Right atrium auricular region (tissue), 2 donors: ENCODE measurements around the gene FAM163B. TPM values are rescaled to one million over a fixed set of nuclear protein-coding genes. Genes with fewer than 3 reads are reported as not detected.

Experiments
- DNase-seq: peaks from one replicate; pipeline ENCODE4 v3.0.0-alpha.2; 2019; ENCODE audit warnings: low spot score
- H3K27ac ChIP-seq, 2 donors: fragments of 200-600 bp; sonication (generic); 1 replicate in 1 of 2; 2 replicates in 1 of 2; pipeline ENCODE4 v1.5.1; 2016 to 2019
- H3K27me3 ChIP-seq, 2 donors: fragments of 200-600 bp; sonication (generic); one replicate each; pipeline versions ENCODE4 v1.5.1 to v1.6.0; 2017 to 2019
- H3K36me3 ChIP-seq: fragments of 200-600 bp; sonication (generic); one replicate; pipeline ENCODE4 v1.5.1; 2016
- H3K4me1 ChIP-seq, 2 donors: fragments of 200-600 bp; sonication (generic); one replicate each; pipeline versions ENCODE4 v1.5.1 to v1.6.0; 2017 to 2019
- H3K4me3 ChIP-seq, 2 donors: fragments of 200-600 bp; sonication (generic); 1 replicate in 1 of 2; 2 replicates in 1 of 2; pipeline ENCODE4 v1.5.1; 2017 to 2019; ENCODE audit warnings: mild to moderate bottlenecking in 1 of 2, moderate library complexity in 1 of 2
- H3K9me3 ChIP-seq, 2 donors: fragments of 200-600 bp; sonication (generic); one replicate each; pipeline ENCODE4 v1.5.1; 2019
- CTCF ChIP-seq, 2 donors: fragments of 200-600 bp; sonication (generic); IDR thresholded peaks; one replicate each; pipeline ENCODE4 v1.5.1; 2019; ENCODE audit warnings: antibody characterized with exemption in 2 of 2
- total RNA-seq, 2 donors: library from RNA; depleted of rRNA; stranded (reverse); fragments of >200 nt; gene quantifications; one replicate each; pipeline ENCODE4 v1.1.0, GENCODE V29; 2016

Gene FAM163B
- total RNA-seq, 2 donors from 2014 or later = 1.7 TPM; not detected in 1

- Histone ChIP-seq H3K4me3 (no peak overlapping the region), H3K27ac (no peak overlapping the region), H3K9me3 (no peaks in the 10 kb centered on the region), H3K36me3 (no peaks in the 10 kb centered on the region), H3K27me3 (peaks cover 5 to 7% of the 10 kb centered on the region in 2 donors), H3K4me1 (no peaks in the 10 kb centered on the region)
- no peak for TF ChIP-seq CTCF (IDR thresholded peaks at IDR 0.05)
- DNase-seq = no peak
These were observed 4.3 kb downstream of the FAM163B start for GRCh38 chr9:133604856-133605255.

DNA sequence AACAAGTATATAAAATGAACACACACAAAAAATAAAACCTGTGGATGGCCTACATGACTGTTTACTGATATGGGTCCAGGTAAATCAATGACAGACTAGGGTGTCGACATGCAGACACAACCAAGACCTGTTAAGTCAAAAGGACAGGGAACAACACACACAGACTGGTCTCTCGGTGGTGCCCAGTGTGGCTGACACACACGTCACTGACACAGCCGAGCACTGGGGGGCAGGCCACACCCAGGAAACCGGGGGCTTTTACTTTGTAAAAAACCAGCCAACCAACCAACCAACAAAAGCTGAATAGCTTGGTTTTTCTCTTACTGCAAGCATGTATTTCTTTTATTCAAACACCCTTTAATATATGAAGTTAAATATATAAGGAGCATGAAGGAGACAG, 5.0 kb downstream of the FAM163B start:
- no peak overlapping the region for H3K27ac ChIP-seq
- no peaks in the 10 kb centered on the region for H3K36me3 ChIP-seq
- peaks cover 5 to 7% of the 10 kb centered on the region in 2 donors for H3K27me3 ChIP-seq
- H3K4me3 ChIP-seq = no peak overlapping the region
- no peaks in the 10 kb centered on the region for H3K9me3 ChIP-seq
- no peaks in the 10 kb centered on the region for H3K4me1 ChIP-seq
- TF ChIP-seq CTCF (IDR thresholded peaks at IDR 0.05) = no peak
- DNase-seq = no peak

GRCh38 chr9:133603135-133603927, 5.9 kb downstream of the FAM163B start:
- Histone ChIP-seq H3K4me3 (no peak overlapping the region), H3K27me3 (peaks cover under 1% of the 10 kb centered on the region in 2 donors), H3K4me1 (no peaks in the 10 kb centered on the region), H3K36me3 (no peaks in the 10 kb centered on the region), H3K9me3 (peaks cover 0 to 4% of the 10 kb centered on the region in 2 donors), H3K27ac (no peak overlapping the region)
- no peak for DNase-seq
- TF ChIP-seq CTCF (IDR thresholded peaks at IDR 0.05) = no peak

- H3K36me3 ChIP-seq = no peaks in the 10 kb centered on the region
- H3K27me3 ChIP-seq = no peaks in the 10 kb centered on the region
- no peak overlapping the region for H3K4me3 ChIP-seq
- H3K27ac ChIP-seq = no peak overlapping the region
- DNase-seq = no peak
- no peaks in the 10 kb centered on the region for H3K4me1 ChIP-seq
- no peak for TF ChIP-seq CTCF (IDR thresholded peaks at IDR 0.05)
- H3K9me3 ChIP-seq = peaks cover 7 to 14% of the 10 kb centered on the region in 2 donors
These were observed 6.9 kb downstream of the FAM163B start for GRCh38 chr9:133602277-133602676.

DNA sequence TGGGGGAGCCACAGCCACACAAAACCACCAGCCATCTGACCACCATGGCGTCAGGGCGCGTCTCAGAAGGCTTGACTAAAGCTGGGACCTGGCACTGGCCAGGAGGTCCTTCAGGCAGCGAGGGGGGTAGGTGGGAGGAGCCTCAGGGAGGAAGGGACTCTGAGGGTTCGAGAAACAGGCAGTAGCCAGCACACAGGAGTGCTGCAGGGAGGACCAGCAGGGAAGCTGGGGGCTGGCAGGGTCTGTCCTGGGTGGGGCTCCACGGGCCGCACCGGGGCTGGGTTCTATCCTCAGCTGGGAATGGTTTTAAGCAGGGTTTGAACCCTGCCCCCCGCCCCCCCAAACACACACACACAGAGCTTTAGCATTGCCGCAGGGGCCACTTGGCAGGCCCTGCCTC, 7.4 kb downstream of the FAM163B start:
- H3K9me3 ChIP-seq = peaks cover 7 to 20% of the 10 kb centered on the region in 2 donors
- H3K36me3 ChIP-seq = no peaks in the 10 kb centered on the region
- H3K27ac ChIP-seq = no peak overlapping the region
- H3K27me3 ChIP-seq = no peaks in the 10 kb centered on the region
- no peaks in the 10 kb centered on the region for H3K4me1 ChIP-seq
- H3K4me3 ChIP-seq = no peak overlapping the region
- no peak for TF ChIP-seq CTCF (IDR thresholded peaks at IDR 0.05)
- DNase-seq = no peak

DNA sequence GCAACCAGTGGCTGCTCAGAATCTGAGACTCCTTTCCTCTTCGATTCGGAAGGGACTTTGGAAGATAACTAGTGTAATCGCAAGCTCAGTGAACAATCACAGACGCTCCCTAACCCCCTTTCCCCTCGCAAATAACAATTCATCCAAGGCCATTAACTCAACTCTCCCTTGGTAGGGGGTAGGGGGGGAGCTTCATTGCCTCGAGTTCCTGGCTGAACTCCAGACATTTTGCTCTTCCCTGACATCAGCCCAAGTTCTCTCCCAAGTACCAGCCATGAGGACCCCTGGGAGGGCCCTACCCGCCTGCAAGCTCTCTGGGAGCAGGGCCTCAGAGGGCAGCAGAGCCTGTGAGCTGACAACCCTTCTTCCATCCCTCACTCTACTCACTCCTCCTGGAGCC, 8.4 kb downstream of the FAM163B start:
- no peak overlapping the region for H3K27ac ChIP-seq
- H3K36me3 ChIP-seq = no peaks in the 10 kb centered on the region
- no peak overlapping the region for H3K4me3 ChIP-seq
- H3K27me3 ChIP-seq = no peaks in the 10 kb centered on the region
- peaks cover 7 to 25% of the 10 kb centered on the region in 2 donors for H3K9me3 ChIP-seq
- DNase-seq = no peak
- no peaks in the 10 kb centered on the region for H3K4me1 ChIP-seq
- TF ChIP-seq CTCF (IDR thresholded peaks at IDR 0.05) = no peak
